Measurements from ENCODE around the gene TCF4.

Gene TCF4

GRCh38 chr18:55584201-55584600 lies 3.8 kb downstream of the TCF4 start:
- Histone ChIP-seq H3K9me3 (ENCODE audit: control insufficient read depth, low read length) (no peaks in the 10 kb centered on the region), H3K9ac (ENCODE audit: low read length) (no peak overlapping the region), H3K4me3 (ENCODE audit: low read length) (no peak overlapping the region)

GRCh38 chr18:55582325-55582724 lies 5.7 kb downstream of the TCF4 start:
- no peak overlapping the region for H3K9ac ChIP-seq (ENCODE audit: low read length)
- no peaks in the 10 kb centered on the region for H3K4me1 ChIP-seq (ENCODE audit: control insufficient read depth, insufficient read depth, low read length)
- no peaks in the 10 kb centered on the region for H3K9me3 ChIP-seq (ENCODE audit: control insufficient read depth, low read length)
- peaks cover 7% of the 10 kb centered on the region for H3K27me3 ChIP-seq (ENCODE audit: control insufficient read depth, insufficient read depth, low read length)
- no peaks in the 10 kb centered on the region for H3K36me3 ChIP-seq (ENCODE audit: control insufficient read depth, insufficient read depth, low read length)
- H3K4me3 ChIP-seq (ENCODE audit: low read length): no peak overlapping the region

More at GRCh38 chr18:55584201-55584600, 3.8 kb downstream of the TCF4 start:
- Histone ChIP-seq H3K27me3 (ENCODE audit: control insufficient read depth, insufficient read depth, low read length) (peaks cover 15% of the 10 kb centered on the region), H3K4me1 (ENCODE audit: control insufficient read depth, insufficient read depth, low read length) (no peaks in the 10 kb centered on the region), H3K36me3 (ENCODE audit: control insufficient read depth, insufficient read depth, low read length) (no peaks in the 10 kb centered on the region)

GRCh38 chr18:55579501-55580270 lies 8.3 kb downstream of the TCF4 start:
- H3K4me3 ChIP-seq (ENCODE audit: low read length): no peak overlapping the region
- H3K4me1 ChIP-seq (ENCODE audit: control insufficient read depth, insufficient read depth, low read length): no peaks in the 10 kb centered on the region
- no peak overlapping the region for H3K9ac ChIP-seq (ENCODE audit: low read length)
- no peaks in the 10 kb centered on the region for H3K36me3 ChIP-seq (ENCODE audit: control insufficient read depth, insufficient read depth, low read length)
- no peaks in the 10 kb centered on the region for H3K9me3 ChIP-seq (ENCODE audit: control insufficient read depth, low read length)
- no peaks in the 10 kb centered on the region for H3K27me3 ChIP-seq (ENCODE audit: control insufficient read depth, insufficient read depth, low read length)

- Histone ChIP-seq H3K4me3 (ENCODE audit: low read length) (no peak overlapping the region), H3K9ac (ENCODE audit: low read length) (no peak overlapping the region), H3K27me3 (ENCODE audit: control insufficient read depth, insufficient read depth, low read length) (no peaks in the 10 kb centered on the region), H3K9me3 (ENCODE audit: control insufficient read depth, low read length) (no peaks in the 10 kb centered on the region), H3K36me3 (ENCODE audit: control insufficient read depth, insufficient read depth, low read length) (no peaks in the 10 kb centered on the region), H3K4me1 (ENCODE audit: control insufficient read depth, insufficient read depth, low read length) (no peaks in the 10 kb centered on the region)
Measured at GRCh38 chr18:55577812-55578539, 10.0 kb downstream of the TCF4 start.

- Histone ChIP-seq H3K27me3 (ENCODE audit: control insufficient read depth, insufficient read depth, low read length) (no peaks in the 10 kb centered on the region), H3K4me1 (ENCODE audit: control insufficient read depth, insufficient read depth, low read length) (no peaks in the 10 kb centered on the region), H3K9me3 (ENCODE audit: control insufficient read depth, low read length) (no peaks in the 10 kb centered on the region), H3K36me3 (ENCODE audit: control insufficient read depth, insufficient read depth, low read length) (no peaks in the 10 kb centered on the region), H3K9ac (ENCODE audit: low read length) (no peak overlapping the region), H3K4me3 (ENCODE audit: low read length) (no peak overlapping the region)
Measured at GRCh38 chr18:55576001-55576400, 12.0 kb downstream of the TCF4 start.

GRCh38 chr18:55575066-55575465 lies 12.9 kb downstream of the TCF4 start:
- H3K4me1 ChIP-seq (ENCODE audit: control insufficient read depth, insufficient read depth, low read length): no peaks in the 10 kb centered on the region
- no peaks in the 10 kb centered on the region for H3K27me3 ChIP-seq (ENCODE audit: control insufficient read depth, insufficient read depth, low read length)
- H3K9me3 ChIP-seq (ENCODE audit: control insufficient read depth, low read length): no peaks in the 10 kb centered on the region
- no peaks in the 10 kb centered on the region for H3K36me3 ChIP-seq (ENCODE audit: control insufficient read depth, insufficient read depth, low read length)
- H3K4me3 ChIP-seq (ENCODE audit: low read length): no peak overlapping the region
- no peak overlapping the region for H3K9ac ChIP-seq (ENCODE audit: low read length)

- no peak overlapping the region for H3K9ac ChIP-seq (ENCODE audit: low read length)
- H3K9me3 ChIP-seq (ENCODE audit: control insufficient read depth, low read length): no peaks in the 10 kb centered on the region
- H3K4me1 ChIP-seq (ENCODE audit: control insufficient read depth, insufficient read depth, low read length): no peaks in the 10 kb centered on the region
- H3K4me3 ChIP-seq (ENCODE audit: low read length): no peak overlapping the region
- no peaks in the 10 kb centered on the region for H3K36me3 ChIP-seq (ENCODE audit: control insufficient read depth, insufficient read depth, low read length)
- no peaks in the 10 kb centered on the region for H3K27me3 ChIP-seq (ENCODE audit: control insufficient read depth, insufficient read depth, low read length)
Measured at GRCh38 chr18:55573386-55573785, 14.6 kb downstream of the TCF4 start.

GRCh38 chr18:55570966-55571365 lies 17.0 kb downstream of the TCF4 start:
- no peaks in the 10 kb centered on the region for H3K27me3 ChIP-seq (ENCODE audit: control insufficient read depth, insufficient read depth, low read length)
- no peak overlapping the region for H3K4me3 ChIP-seq (ENCODE audit: low read length)
- no peak overlapping the region for H3K9ac ChIP-seq (ENCODE audit: low read length)
- no peaks in the 10 kb centered on the region for H3K9me3 ChIP-seq (ENCODE audit: control insufficient read depth, low read length)
- no peaks in the 10 kb centered on the region for H3K36me3 ChIP-seq (ENCODE audit: control insufficient read depth, insufficient read depth, low read length)
- H3K4me1 ChIP-seq (ENCODE audit: control insufficient read depth, insufficient read depth, low read length): no peaks in the 10 kb centered on the region

GRCh38 chr18:55566456-55566935 lies 21.5 kb downstream of the TCF4 start:
- Histone ChIP-seq H3K36me3 (ENCODE audit: control insufficient read depth, insufficient read depth, low read length) (no peaks in the 10 kb centered on the region), H3K9ac (ENCODE audit: low read length) (no peak overlapping the region), H3K9me3 (ENCODE audit: control insufficient read depth, low read length) (no peaks in the 10 kb centered on the region), H3K4me1 (ENCODE audit: control insufficient read depth, insufficient read depth, low read length) (no peaks in the 10 kb centered on the region), H3K27me3 (ENCODE audit: control insufficient read depth, insufficient read depth, low read length) (no peaks in the 10 kb centered on the region), H3K4me3 (ENCODE audit: low read length) (no peak overlapping the region)

- no peaks in the 10 kb centered on the region for H3K9me3 ChIP-seq (ENCODE audit: control insufficient read depth, low read length)
- H3K4me1 ChIP-seq (ENCODE audit: control insufficient read depth, insufficient read depth, low read length): no peaks in the 10 kb centered on the region
- no peak overlapping the region for H3K4me3 ChIP-seq (ENCODE audit: low read length)
- no peak overlapping the region for H3K9ac ChIP-seq (ENCODE audit: low read length)
- H3K36me3 ChIP-seq (ENCODE audit: control insufficient read depth, insufficient read depth, low read length): no peaks in the 10 kb centered on the region
- no peaks in the 10 kb centered on the region for H3K27me3 ChIP-seq (ENCODE audit: control insufficient read depth, insufficient read depth, low read length)
Measured at GRCh38 chr18:55559739-55560138, 28.3 kb downstream of the TCF4 start.

- Histone ChIP-seq H3K9ac (ENCODE audit: low read length) (no peak overlapping the region), H3K9me3 (ENCODE audit: control insufficient read depth, low read length) (no peaks in the 10 kb centered on the region), H3K4me1 (ENCODE audit: control insufficient read depth, insufficient read depth, low read length) (no peaks in the 10 kb centered on the region), H3K36me3 (ENCODE audit: control insufficient read depth, insufficient read depth, low read length) (no peaks in the 10 kb centered on the region), H3K4me3 (ENCODE audit: low read length) (no peak overlapping the region), H3K27me3 (ENCODE audit: control insufficient read depth, insufficient read depth, low read length) (no peaks in the 10 kb centered on the region)
Measured at GRCh38 chr18:55557211-55557610, 30.8 kb downstream of the TCF4 start.

- no peaks in the 10 kb centered on the region for H3K4me1 ChIP-seq (ENCODE audit: control insufficient read depth, insufficient read depth, low read length)
- H3K27me3 ChIP-seq (ENCODE audit: control insufficient read depth, insufficient read depth, low read length): no peaks in the 10 kb centered on the region
- no peaks in the 10 kb centered on the region for H3K36me3 ChIP-seq (ENCODE audit: control insufficient read depth, insufficient read depth, low read length)
- H3K9ac ChIP-seq (ENCODE audit: low read length): no peak overlapping the region
- no peaks in the 10 kb centered on the region for H3K9me3 ChIP-seq (ENCODE audit: control insufficient read depth, low read length)
- H3K4me3 ChIP-seq (ENCODE audit: low read length): no peak overlapping the region
Measured at GRCh38 chr18:55555395-55556027, 32.5 kb downstream of the TCF4 start.

All from mucosa of stomach (tissue), 1 donor.